Upper lobe of right lung (tissue), 1 donor: Measurements from ENCODE around the gene MEGF8. TPM values are rescaled to one million over a fixed set of nuclear protein-coding genes. Genes with fewer than 3 reads are reported as not detected.

Source experiments
- ATAC-seq: fragments of 200-7000 bp; cut with Tn5 transposase; one replicate; pipeline ENCODE4 v1.9.1; 2020; ENCODE audit warnings: mild to moderate bottlenecking, moderate library complexity
- DNase-seq: peaks from one replicate; pipeline ENCODE4 v3.0.0-alpha.2; 2020
- H3K27ac ChIP-seq: fragments of 200-600 bp; one replicate; pipeline ENCODE4 v1.8.0; 2022
- H3K27me3 ChIP-seq: fragments of 200-600 bp; one replicate; pipeline ENCODE4 v1.8.0; 2022; ENCODE audit warnings: mild to moderate bottlenecking
- H3K36me3 ChIP-seq: fragments of 200-600 bp; one replicate; pipeline ENCODE4 v1.8.0; 2022
- H3K4me1 ChIP-seq: fragments of 200-600 bp; one replicate; pipeline ENCODE4 v1.8.0; 2022
- H3K4me3 ChIP-seq: fragments of 200-600 bp; one replicate; pipeline ENCODE4 v1.8.0; 2022; ENCODE audit warnings: mild to moderate bottlenecking
- H3K9me3 ChIP-seq: fragments of 200-600 bp; one replicate; pipeline ENCODE4 v1.8.0; 2022
- intact Hi-C: fragments of 100-400 bp; cut with DNase I; formaldehyde crosslinking; loops from one replicate; pipeline ENCODE4 v1.11.0; 2022
- total RNA-seq: library from RNA; stranded (reverse); fragmentation: NEBNext Ultra II Directional; extraction: Animal tissue kit (Norgen Biotek cat#: 25700); gene quantifications from one replicate; pipeline ENCODE4 v1.2.1, GENCODE V29; 2021
- TF ChIP-seq, protein P1 (sequence below): fragments of 200-600 bp; IDR thresholded peaks from one replicate; pipeline ENCODE4 v1.8.0; 2022; ENCODE audit warnings: antibody characterized with exemption
- donor health status: DM: no; HTN: yes; CAD: no; lungs with severe emphysema.

MEGF8 gene
- total RNA-seq, 1 donor from 2014 or later = 18.4 TPM

DNA sequence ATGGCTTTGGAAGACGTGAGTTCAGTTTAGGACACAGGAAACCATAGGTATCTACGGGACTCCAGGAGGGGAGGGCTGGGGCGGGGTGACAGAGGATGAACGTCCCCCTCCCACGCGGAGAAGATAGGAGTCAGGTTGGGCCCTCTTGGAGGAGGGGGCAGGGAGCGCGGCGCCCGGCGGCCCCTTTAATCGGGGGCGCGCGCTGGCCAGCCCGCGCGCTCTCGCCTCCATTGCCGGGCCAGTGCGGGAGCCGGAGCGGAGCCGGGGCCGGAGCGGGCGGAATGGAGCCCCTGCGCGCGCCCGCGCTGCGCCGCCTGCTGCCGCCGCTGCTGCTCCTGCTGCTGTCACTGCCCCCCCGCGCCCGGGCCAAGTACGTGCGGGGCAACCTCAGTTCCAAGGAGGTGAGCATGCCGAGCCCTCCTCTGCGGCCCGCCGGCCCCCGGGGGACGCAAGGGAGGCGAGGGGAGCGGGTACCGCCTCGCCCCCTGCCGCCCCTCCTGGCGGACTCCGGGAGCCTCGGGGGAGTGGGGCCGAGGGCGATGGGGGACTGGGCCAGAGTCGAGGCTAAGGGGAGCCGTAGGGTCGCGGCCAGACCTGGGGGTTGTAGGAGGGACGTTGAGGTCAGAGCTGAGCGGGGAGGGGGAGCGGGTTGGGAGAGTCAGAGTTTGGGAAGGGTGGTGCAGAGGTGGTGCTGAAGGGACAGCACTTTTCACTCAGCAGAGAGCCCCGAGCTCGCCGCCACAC, 12.2 kb upstream of the MEGF8 start, which contains the start of gene TMEM145:
Gene TMEM145, plus strand, starts transcription at position 214 of the 744 bp plus-strand sequence. Its CDS starts 68 bp downstream, at position 282.
- Histone ChIP-seq H3K9me3 (no peaks in the 10 kb centered on the region), H3K4me3 (peak within 1 kb of the TSS; percentile 36), H3K4me1 (peaks cover 5% of the 10 kb centered on the region), H3K27me3 (peaks cover 36% of the 10 kb centered on the region), H3K36me3 (no peaks in the 10 kb centered on the region), H3K27ac (no peak within 1 kb of the TSS)
- intact Hi-C loops = no loop called here
- ATAC-seq = peak; percentile 68
- TF ChIP-seq, protein P1, sequence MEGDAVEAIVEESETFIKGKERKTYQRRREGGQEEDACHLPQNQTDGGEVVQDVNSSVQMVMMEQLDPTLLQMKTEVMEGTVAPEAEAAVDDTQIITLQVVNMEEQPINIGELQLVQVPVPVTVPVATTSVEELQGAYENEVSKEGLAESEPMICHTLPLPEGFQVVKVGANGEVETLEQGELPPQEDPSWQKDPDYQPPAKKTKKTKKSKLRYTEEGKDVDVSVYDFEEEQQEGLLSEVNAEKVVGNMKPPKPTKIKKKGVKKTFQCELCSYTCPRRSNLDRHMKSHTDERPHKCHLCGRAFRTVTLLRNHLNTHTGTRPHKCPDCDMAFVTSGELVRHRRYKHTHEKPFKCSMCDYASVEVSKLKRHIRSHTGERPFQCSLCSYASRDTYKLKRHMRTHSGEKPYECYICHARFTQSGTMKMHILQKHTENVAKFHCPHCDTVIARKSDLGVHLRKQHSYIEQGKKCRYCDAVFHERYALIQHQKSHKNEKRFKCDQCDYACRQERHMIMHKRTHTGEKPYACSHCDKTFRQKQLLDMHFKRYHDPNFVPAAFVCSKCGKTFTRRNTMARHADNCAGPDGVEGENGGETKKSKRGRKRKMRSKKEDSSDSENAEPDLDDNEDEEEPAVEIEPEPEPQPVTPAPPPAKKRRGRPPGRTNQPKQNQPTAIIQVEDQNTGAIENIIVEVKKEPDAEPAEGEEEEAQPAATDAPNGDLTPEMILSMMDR = no peak
- DNase-seq = no peak

DNA sequence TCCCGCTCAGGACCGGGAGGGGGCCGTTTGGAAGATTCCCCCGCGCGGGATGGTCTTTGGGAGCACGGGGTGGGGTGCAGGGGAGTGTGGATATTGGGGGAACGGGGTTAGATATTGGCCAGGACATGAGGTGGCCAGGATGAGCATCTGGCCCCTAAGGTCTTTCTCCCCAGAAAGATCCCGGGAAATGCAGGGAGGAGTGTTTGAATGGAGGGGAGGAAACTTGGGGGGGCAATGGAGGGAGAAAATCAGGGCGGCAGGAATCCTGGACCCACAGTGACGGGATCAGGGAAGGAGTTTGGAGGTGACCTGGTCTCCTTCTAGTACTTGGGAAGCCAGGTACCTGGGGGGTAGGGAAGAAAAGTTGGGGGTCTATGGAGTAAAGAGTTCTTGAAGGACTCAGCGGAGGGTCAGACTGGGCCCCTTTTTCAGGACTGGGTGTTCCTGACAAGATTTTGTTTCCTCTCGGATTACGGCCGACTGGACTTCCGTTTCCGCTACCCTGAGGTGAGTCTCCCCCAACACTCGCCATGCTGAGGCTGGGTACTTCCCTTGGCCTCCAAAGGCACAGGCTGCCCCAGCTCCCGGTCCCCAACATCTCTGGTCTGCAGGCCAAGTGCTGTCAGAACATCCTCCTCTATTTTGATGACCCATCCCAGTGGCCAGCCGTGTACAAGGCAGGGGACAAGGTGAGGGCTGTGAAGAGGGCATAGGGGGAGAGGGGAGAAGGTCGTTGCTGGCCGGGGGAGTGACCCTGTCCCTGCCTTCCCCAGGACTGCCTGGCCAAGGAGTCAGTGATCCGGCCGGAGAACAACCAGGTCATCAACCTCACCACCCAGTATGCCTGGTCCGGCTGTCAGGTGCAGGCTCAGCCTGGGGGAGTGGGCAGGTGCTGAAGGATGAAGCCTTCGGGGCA, 11.3 kb upstream of the MEGF8 start:
- DNase-seq (no peak), ATAC-seq (no peak)
- H3K4me1 ChIP-seq = peaks cover 5% of the 10 kb centered on the region
- TF ChIP-seq, protein P1 = no peak
- H3K36me3 ChIP-seq = no peaks in the 10 kb centered on the region
- H3K27ac ChIP-seq = no peak overlapping the region
- intact Hi-C loops = no loop called here
- no peaks in the 10 kb centered on the region for H3K9me3 ChIP-seq
- H3K27me3 ChIP-seq = peaks cover 36% of the 10 kb centered on the region
- H3K4me3 ChIP-seq = no peak overlapping the region

DNA sequence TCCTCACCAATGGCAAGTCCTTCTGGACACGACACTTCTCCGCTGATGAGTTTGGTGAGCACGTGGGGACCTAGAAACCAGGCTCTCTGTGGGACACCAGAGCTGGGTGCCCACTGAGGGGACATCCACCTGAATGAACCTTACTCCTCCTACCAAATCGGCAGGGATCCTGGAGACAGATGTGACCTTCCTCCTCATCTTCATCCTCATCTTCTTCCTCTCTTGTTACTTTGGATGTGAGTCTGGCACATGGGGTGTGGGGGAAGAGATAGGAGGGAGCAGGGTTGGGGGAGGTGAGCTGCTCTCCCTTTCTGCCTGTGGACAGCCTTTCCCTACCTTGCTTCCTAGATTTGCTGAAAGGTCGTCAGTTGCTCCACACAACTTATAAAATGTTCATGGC, 10.4 kb upstream of the MEGF8 start:
- H3K4me3 ChIP-seq = no peak overlapping the region
- H3K4me1 ChIP-seq = peaks cover 5% of the 10 kb centered on the region
- H3K27me3 ChIP-seq = peaks cover 36% of the 10 kb centered on the region
- H3K27ac ChIP-seq = no peak overlapping the region
- TF ChIP-seq, protein P1 = no peak
- ATAC-seq (no peak), DNase-seq (no peak)
- no peaks in the 10 kb centered on the region for H3K36me3 ChIP-seq
- H3K9me3 ChIP-seq = no peaks in the 10 kb centered on the region
- intact Hi-C loops = no loop called here

DNA sequence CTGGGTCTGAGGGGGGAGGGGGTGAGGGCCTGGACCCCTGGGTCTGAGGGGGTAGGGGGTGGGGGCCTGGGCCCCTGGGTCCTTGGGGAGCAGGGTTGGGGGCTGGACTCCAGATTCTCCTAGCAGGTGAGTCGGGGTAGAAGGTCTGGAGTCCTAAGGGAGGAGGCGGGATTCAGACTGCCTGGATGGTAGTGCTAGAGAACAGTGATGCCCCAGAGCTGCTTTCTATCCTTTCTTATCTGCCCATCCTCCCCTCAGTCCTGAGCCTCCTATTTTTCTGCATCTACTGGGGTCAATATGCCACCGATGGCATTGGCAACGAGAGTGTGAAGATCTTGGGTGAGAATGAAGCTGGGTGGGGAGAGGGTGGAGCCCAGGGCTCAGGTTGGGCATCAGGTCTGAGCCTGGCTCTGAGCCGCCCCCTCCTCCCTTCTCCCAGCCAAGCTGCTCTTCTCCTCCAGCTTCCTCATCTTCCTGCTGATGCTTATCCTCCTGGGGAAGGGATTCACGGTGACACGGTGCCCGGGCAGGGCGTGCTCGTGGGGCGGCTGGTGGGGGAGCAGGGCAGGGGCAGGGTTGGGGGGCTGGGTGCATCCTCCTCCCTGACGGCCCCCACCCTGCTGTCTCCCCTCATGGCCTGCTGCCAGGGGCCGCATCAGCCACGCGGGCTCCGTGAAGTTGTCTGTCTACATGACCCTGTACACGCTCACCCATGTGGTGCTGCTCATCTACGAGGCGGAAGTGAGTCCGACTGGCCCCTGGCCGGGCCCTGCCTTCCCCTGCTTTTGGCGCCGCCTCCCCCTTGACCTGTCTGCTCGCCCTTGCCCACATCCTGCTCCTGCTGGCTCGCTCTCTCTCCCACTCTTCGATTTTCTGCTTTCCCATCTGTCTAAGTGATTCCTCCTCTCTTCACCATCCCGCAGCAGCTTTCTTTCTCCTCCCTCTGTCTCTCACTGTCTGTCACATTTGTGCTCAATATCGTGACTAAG, 8.9 kb upstream of the MEGF8 start:
- no peak overlapping the region for H3K27ac ChIP-seq
- peaks cover 5% of the 10 kb centered on the region for H3K4me1 ChIP-seq
- H3K4me3 ChIP-seq = peak overlapping the region; percentile 2
- DNase-seq = peak; percentile 80
- intact Hi-C loops = no loop called here
- TF ChIP-seq, protein P1 = no peak
- peak; percentile 74 for ATAC-seq
- no peaks in the 10 kb centered on the region for H3K9me3 ChIP-seq
- peaks cover 29% of the 10 kb centered on the region for H3K27me3 ChIP-seq
- H3K36me3 ChIP-seq = no peaks in the 10 kb centered on the region

DNA sequence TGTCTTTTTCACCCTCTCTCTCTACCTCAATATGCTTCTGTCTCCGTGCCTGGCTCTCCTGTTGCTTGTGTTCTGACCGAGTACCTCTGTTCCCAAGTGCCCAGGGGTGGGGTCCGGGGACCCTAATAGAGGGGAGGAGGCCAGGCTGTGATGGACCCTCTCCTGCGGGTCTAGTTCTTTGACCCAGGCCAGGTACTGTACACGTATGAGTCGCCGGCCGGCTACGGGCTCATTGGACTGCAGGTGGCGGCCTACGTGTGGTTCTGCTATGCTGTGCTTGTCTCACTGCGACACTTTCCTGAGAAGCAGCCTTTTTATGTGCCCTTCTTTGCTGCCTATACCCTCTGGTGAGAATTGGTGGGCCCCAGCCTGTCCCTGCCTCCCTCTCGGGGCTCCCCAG, 7.9 kb upstream of the MEGF8 start:
- H3K4me3 ChIP-seq = no peak overlapping the region
- no peak for DNase-seq
- TF ChIP-seq, protein P1 = no peak
- H3K4me1 ChIP-seq = peaks cover 5% of the 10 kb centered on the region
- intact Hi-C loops = no loop called here
- H3K9me3 ChIP-seq = no peaks in the 10 kb centered on the region
- no peak for ATAC-seq
- H3K27ac ChIP-seq = no peak overlapping the region
- peaks cover 21% of the 10 kb centered on the region for H3K27me3 ChIP-seq
- H3K36me3 ChIP-seq = no peaks in the 10 kb centered on the region
